HG03045 (cell line): ENCODE data around the gene STAU1.

Experiments
- ATAC-seq: cut with Tn5 transposase; IDR thresholded peaks from one replicate; pipeline ENCODE4 v1.9.1; 2021; ENCODE audit warnings: mild to moderate bottlenecking, moderate library complexity; ENCODE audit not compliant: unreplicated experiment

Gene STAU1

DNA sequence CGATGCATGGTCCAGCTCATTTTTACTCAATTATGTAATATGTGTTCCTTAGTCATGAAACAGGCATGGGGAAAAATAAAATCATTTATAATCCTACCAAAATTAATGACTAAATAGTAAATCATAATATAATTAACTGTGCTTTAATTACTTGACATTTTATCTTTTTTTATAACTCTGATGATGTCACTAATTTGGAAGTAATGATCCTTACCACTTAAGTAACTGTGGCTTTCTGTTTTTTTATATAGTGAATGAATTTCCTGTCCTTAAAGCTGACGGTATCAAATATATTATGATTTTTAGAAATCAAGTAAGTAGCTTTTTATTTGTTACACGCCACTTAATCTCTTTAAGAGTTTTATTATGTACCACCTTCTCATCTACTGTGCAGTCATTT, 109.8 kb downstream of the STAU1 start:
- no peak for ATAC-seq

DNA sequence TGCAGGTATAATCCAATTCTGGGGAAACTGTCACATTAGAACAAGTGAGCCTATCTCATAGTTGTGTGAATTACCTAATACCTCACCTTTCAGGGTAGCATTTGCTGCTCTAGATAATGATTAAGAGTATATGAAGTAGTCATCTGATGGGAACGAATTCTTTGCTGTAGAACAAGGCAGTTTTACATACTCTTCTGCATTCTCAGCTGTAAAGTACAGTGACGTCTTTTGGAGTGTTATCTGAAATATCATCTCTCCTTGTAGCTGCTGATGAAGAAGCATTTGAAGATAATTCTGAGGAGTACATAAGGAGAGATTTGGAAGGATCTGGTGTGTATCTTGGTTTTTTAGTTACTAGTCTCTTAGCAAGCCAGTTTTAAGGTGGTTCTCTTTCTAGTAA, 113.6 kb downstream of the STAU1 start:
- ATAC-seq: no peak
